Central memory CD8-positive, alpha-beta T cell (primary cell): ENCODE measurements around the gene AMIGO2.

Source experiments
- ATAC-seq: fragments of 150-1000 bp; cut with Tn5 transposase; replicated peaks from 2 replicates; pipeline ENCODE4 v1.10.0; 2022; ENCODE audit warnings: mild to moderate bottlenecking, moderate FRiP score, moderate number of reproducible peaks; ENCODE audit not compliant: poor library complexity, severe bottlenecking; ENCODE audit errors: extremely low read depth
- DNase-seq, 2 donors: peaks; one replicate each; pipeline ENCODE4 v3.0.0; 2021; ENCODE audit warnings: low spot score in 2 of 2
- H3K27ac Mint-ChIP-seq: one replicate; pipeline ENCODE4 v1.8.0; 2022; ENCODE audit warnings: low read depth, mild to moderate bottlenecking, moderate library complexity, mixed read lengths
- H3K27me3 Mint-ChIP-seq: one replicate; pipeline ENCODE4 v1.8.0; 2022; ENCODE audit warnings: mixed read lengths
- H3K36me3 Mint-ChIP-seq: one replicate; pipeline ENCODE4 v1.8.0; 2022; ENCODE audit warnings: mild to moderate bottlenecking, moderate library complexity, mixed read lengths; ENCODE audit not compliant: insufficient read depth
- H3K4me1 Mint-ChIP-seq: one replicate; pipeline ENCODE4 v1.8.0; 2022; ENCODE audit warnings: mixed read lengths
- H3K4me3 Mint-ChIP-seq: one replicate; pipeline ENCODE4 v1.8.0; 2022; ENCODE audit warnings: mild to moderate bottlenecking, moderate library complexity, mixed read lengths
- H3K9me3 Mint-ChIP-seq: one replicate; pipeline ENCODE4 v1.8.0; 2022; ENCODE audit warnings: mixed read lengths

AMIGO2 gene

DNA sequence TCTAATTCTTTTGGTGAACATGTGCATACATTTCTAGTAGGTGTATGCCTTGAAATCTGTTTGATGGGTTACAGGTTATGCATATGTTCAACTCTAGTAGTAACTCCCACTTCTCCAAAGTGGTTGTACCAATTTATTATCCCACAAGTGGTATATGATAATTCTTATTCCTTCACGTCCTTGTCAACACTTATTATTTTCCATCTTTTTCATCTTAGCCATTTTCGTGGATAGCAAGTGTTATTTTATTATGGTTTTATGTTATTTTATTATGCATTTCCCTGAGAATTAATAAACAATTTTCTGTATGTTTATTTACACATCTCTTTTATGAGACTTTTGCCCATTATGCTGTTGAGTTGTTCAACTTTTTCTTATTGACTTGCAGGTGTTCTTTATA lies 11.2 kb upstream of the AMIGO2 start:
- H3K27ac Mint-ChIP-seq, result no peak overlapping the region
- DNase-seq (no peak), ATAC-seq (no peak)
- no peaks in the 10 kb centered on the region for H3K27me3 Mint-ChIP-seq
- H3K36me3 Mint-ChIP-seq, result peaks cover 2% of the 10 kb centered on the region
- H3K4me3 Mint-ChIP-seq, result no peak overlapping the region
- H3K4me1 Mint-ChIP-seq, result peaks cover 37% of the 10 kb centered on the region
- H3K9me3 Mint-ChIP-seq, result no peaks in the 10 kb centered on the region

DNA sequence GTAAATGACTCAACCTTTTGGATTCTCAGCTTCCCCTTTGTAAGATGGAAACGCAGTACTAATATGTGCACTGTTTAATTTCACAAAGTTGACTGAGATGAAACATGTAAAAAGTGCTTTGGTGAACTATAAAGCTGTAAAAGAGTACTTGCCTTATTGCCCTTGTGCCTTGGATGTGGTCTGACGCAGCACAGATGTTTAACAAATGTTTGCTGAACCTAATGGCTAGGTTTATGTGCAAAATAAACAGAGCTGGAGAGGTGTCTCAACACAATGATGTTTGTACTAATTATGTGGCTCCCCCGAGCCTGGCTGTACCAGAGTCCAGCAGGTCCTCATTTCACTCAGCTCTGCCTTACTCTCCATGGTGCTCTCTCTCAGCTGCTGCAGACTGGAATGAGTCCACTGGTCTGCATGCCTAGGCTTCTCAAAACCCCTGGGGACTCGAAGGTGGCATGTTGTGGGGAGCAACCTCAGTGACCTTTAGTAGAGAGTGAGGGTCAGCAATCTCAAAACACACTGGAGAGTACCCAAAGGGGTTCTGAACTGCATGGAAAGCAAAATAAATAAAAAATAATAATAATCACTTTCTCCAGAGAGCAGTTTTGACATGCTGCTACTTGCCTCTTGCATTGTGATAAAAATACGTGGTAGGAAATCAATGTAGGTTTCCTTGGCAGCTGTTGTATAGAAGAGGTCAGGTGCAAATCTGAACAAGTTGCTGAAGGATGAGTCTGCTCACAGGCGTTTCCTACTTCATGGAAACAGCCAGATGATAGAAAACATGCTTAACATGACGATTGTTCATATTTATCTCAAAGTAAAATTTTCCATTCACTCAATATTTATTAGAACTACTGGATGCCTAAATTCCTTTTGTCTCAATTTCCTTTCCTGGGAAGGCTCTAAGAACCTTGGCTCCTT lies 8.5 kb upstream of the AMIGO2 start:
- ATAC-seq (no peak), DNase-seq (no peak)
- H3K9me3 Mint-ChIP-seq, result no peaks in the 10 kb centered on the region
- H3K4me3 Mint-ChIP-seq, result no peak overlapping the region
- H3K27ac Mint-ChIP-seq, result no peak overlapping the region
- H3K36me3 Mint-ChIP-seq, result peaks cover 3% of the 10 kb centered on the region
- peaks cover 38% of the 10 kb centered on the region for H3K4me1 Mint-ChIP-seq
- no peaks in the 10 kb centered on the region for H3K27me3 Mint-ChIP-seq

- Mint-ChIP-seq H3K27me3 (no peaks in the 10 kb centered on the region), H3K9me3 (no peaks in the 10 kb centered on the region), H3K36me3 (peaks cover 3% of the 10 kb centered on the region), H3K4me3 (no peak overlapping the region), H3K27ac (no peak overlapping the region), H3K4me1 (peaks cover 40% of the 10 kb centered on the region)
- ATAC-seq (no peak), DNase-seq (no peak)
These were observed 7.4 kb upstream of the AMIGO2 start for GRCh38 chr12:47087088-47087688.

DNA sequence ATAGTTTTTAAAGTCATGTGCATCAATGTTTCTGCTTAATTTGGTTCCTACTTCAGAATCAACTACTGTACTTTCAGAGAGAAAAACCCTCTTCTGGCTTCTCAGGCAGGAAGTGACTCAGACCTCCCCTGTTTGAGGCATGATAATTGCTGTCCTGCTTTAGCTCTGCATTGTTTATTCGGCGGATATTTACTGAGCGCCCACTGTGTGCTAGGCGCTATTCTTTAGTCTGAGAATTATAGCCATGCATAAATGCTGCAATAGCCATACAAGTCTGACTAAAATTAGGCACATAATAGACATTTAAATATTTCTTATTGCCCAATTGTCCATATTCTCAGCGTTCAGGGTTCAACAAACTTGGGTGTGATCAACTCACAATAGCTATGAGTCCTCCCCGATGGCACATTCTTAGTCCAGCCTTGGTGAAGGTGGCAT lies 6.1 kb upstream of the AMIGO2 start:
- Mint-ChIP-seq H3K4me1 (peaks cover 47% of the 10 kb centered on the region), H3K27me3 (no peaks in the 10 kb centered on the region), H3K4me3 (peak overlapping the region; percentile 51), H3K36me3 (peaks cover 3% of the 10 kb centered on the region), H3K9me3 (no peaks in the 10 kb centered on the region), H3K27ac (peak overlapping the region; percentile 98)
- ATAC-seq (peak; percentile 92), DNase-seq (peak in 1 of 2 donors; percentile 24)

- ATAC-seq (no peak), DNase-seq (no peak)
- no peaks in the 10 kb centered on the region for H3K27me3 Mint-ChIP-seq
- peak overlapping the region; percentile 51 for H3K4me3 Mint-ChIP-seq
- H3K4me1 Mint-ChIP-seq, result peaks cover 57% of the 10 kb centered on the region
- no peaks in the 10 kb centered on the region for H3K9me3 Mint-ChIP-seq
- peaks cover 13% of the 10 kb centered on the region for H3K36me3 Mint-ChIP-seq
- peak overlapping the region; percentile 98 for H3K27ac Mint-ChIP-seq
These were observed 4.4 kb upstream of the AMIGO2 start for GRCh38 chr12:47084172-47084571.

DNA sequence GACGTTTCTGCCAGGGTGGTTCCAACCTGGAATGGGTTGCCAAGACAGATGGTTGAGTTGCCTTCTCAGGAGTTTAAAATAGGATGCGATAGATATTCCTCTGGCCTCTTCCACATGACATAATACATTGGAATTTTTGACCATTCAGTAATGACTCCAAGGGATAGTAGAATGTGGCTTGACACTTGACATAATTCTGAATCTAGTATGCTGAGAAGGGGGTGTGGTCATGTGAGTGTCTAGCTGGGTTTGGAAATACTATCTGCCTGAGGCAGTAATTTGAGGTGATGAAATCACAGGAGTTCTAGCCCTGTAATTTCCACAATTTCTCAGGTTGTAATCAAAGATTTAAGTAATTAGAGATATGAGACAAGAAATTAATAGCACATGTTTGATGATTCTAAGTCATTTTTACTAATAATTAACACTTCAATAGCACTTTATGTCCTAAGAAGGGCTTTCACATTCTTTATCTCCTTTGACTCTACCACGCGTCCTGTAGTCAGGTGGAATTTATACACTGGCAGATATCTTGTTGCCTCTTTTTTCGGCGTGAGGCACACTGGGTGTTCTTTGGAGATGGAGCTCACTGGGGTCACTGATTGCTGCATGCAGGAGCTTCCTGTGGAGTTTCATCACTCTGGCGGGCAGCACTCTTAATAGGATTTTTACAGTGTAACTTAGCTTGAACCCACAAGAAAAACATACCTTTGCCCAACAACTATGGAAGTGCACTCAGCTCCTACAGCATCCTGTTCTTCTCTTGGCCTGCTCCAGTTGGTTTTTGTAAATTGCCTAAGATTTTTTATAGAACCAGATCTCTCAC lies 3.2 kb upstream of the AMIGO2 start:
- Mint-ChIP-seq H3K9me3 (no peaks in the 10 kb centered on the region), H3K4me1 (peaks cover 68% of the 10 kb centered on the region), H3K36me3 (peaks cover 16% of the 10 kb centered on the region), H3K27ac (peak overlapping the region; percentile 98), H3K27me3 (no peaks in the 10 kb centered on the region), H3K4me3 (no peak overlapping the region)
- no peak for DNase-seq
- ATAC-seq, result no peak

- Mint-ChIP-seq H3K4me1 (peaks cover 71% of the 10 kb centered on the region), H3K27me3 (no peaks in the 10 kb centered on the region), H3K4me3 (no peak overlapping the region), H3K27ac (peak overlapping the region; percentile 98), H3K36me3 (peaks cover 16% of the 10 kb centered on the region), H3K9me3 (no peaks in the 10 kb centered on the region)
- DNase-seq (no peak), ATAC-seq (no peak)
These were observed 2.5 kb upstream of the AMIGO2 start for GRCh38 chr12:47082283-47082682.

- DNase-seq (peak in 1 of 2 donors; percentile 35), ATAC-seq (peak; percentile 18)
- peaks cover 16% of the 10 kb centered on the region for H3K36me3 Mint-ChIP-seq
- peaks cover 80% of the 10 kb centered on the region for H3K4me1 Mint-ChIP-seq
- H3K4me3 Mint-ChIP-seq, result peak overlapping the region; percentile 90
- no peaks in the 10 kb centered on the region for H3K27me3 Mint-ChIP-seq
- H3K9me3 Mint-ChIP-seq, result no peaks in the 10 kb centered on the region
- peak overlapping the region; percentile 98 for H3K27ac Mint-ChIP-seq
These were observed 1.2 kb upstream of the AMIGO2 start for GRCh38 chr12:47080725-47081502.

DNA sequence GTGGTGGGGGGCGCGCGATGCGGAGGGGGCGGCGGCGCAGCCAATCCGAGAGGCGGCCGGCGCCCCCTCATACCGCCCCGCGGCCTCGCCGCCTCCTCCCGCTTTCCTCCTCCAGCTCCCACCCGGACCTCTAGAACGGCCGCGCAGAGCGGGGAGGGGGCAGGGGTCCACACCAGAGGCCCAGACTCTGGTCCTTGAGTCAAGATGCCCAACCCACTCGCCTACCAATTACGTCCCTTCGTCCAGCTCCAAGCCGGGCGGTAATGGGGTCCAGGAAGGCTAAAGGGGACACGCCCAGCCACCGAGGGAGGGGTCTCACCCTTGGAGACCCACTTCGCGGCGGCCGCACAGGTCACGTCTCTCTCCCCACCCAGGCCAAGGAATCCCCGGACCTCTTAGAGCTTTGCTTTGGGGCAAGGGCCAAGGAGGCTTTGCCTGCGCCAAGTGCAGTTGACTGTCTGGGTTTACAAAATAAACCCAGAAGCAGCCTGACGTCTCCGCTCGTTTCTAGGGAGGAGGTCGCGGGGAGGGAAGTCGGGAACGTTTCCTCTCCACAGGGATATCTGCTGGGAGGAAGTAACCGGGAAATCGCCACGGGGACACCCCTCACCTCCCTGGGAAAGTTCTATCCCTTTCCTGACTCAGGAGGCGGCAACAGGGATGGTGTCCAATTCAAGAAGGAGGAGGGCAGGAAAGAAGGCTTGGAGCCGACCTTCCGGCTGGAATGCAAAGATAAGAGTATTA lies 394 bp upstream of the AMIGO2 start:
- H3K4me1 Mint-ChIP-seq, result peaks cover 80% of the 10 kb centered on the region
- peak; percentile 37 for ATAC-seq
- DNase-seq, result no peak
- peaks cover 14% of the 10 kb centered on the region for H3K36me3 Mint-ChIP-seq
- H3K4me3 Mint-ChIP-seq, result peak overlapping the region; percentile 90
- no peaks in the 10 kb centered on the region for H3K27me3 Mint-ChIP-seq
- H3K27ac Mint-ChIP-seq, result peak overlapping the region; percentile 98
- H3K9me3 Mint-ChIP-seq, result no peaks in the 10 kb centered on the region

DNA sequence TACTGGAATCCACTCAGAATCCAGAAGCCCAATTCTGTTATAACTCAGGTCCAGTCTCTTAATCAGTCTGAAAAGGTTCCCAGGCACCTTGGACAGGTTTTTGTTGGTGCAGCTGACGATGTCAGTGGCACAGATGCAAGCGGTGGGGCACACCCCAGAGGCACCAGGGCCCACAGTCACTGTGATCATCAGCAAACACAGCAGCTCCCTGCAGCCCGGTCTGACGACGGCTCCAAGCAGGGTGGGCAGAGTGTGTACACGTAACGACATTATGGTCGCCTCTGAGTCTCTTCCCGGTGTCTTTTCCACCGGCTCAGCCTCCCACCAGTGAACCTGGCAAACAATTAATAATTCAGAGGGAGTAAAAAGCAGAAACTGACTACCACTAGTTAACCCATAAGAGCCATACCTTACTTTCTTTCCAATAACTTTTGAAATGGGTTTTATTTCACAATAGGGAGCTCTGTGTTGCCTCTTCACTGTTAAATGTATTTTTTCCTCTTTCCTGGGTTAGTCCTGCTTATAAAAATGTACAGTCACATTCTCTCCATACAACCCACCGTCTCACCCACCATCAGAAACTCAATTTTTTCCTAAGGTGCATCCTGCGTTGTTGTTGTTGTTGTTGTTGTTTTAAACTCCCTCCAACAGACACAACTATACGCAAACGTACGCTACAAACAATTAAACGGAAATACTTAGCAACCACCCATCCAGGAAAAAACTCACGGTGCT lies 859 bp downstream of the AMIGO2 start:
- H3K36me3 Mint-ChIP-seq, result peaks cover 14% of the 10 kb centered on the region

DNA sequence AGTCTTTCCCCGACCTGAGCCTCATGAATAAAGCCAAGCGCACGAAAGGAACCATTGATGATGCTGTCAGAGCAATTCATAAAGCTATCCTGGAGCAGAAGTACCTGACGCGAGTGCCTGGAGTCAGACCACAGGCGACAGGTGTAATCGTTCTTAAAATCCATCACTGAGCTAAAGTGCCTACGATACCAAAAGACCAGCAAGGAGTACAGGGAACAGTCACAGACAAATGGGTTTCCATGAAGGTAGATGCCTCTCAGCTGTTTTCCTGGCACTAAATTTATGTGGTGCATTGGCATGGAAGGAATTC lies 1.7 kb downstream of the AMIGO2 start:
- no peak overlapping the region for H3K27ac Mint-ChIP-seq
- peak overlapping the region; percentile 90 for H3K4me3 Mint-ChIP-seq
- no peak for DNase-seq
- H3K36me3 Mint-ChIP-seq, result peaks cover 14% of the 10 kb centered on the region
- H3K4me1 Mint-ChIP-seq, result peaks cover 59% of the 10 kb centered on the region
- no peak for ATAC-seq
- H3K9me3 Mint-ChIP-seq, result no peaks in the 10 kb centered on the region
- H3K27me3 Mint-ChIP-seq, result no peaks in the 10 kb centered on the region

More for the DNA sequence above, 859 bp downstream of the AMIGO2 start:
- ATAC-seq (peak; percentile 66), DNase-seq (peak in 1 of 2 donors; percentile 34)
- H3K27me3 Mint-ChIP-seq, result no peaks in the 10 kb centered on the region
- peak overlapping the region; percentile 90 for H3K4me3 Mint-ChIP-seq
- H3K27ac Mint-ChIP-seq, result peak overlapping the region; percentile 98
- no peaks in the 10 kb centered on the region for H3K9me3 Mint-ChIP-seq
- H3K4me1 Mint-ChIP-seq, result peaks cover 68% of the 10 kb centered on the region
